A673 (cell line): ENCODE measurements around the gene TRIM29.

ENCODE experiments used
- CTCF ChIP-seq: fragments of 300-800, 200-600 bp; sonication (generic); conservative IDR thresholded peaks from 2 replicates; pipeline ENCODE4 v1.5.1; 2017; ENCODE audit warnings: low read depth, mild to moderate bottlenecking, antibody characterized with exemption, low read length, moderate library complexity, mixed read lengths
- EZH2 ChIP-seq: fragments of 200-600 bp; sonication (generic); IDR thresholded peaks from 2 replicates; pipeline ENCODE4 v1.6.1; 2017; ENCODE audit warnings: borderline replicate concordance, low read depth, mild to moderate bottlenecking, mixed read lengths, antibody characterized with exemption, low read length; ENCODE audit not compliant: poor library complexity, severe bottlenecking

- no peak for TF ChIP-seq CTCF
- TF ChIP-seq EZH2: no peak
Observed at GRCh38 chr11:120174866-120175265, 37.0 kb upstream of the TRIM29 start.
